SK-N-SH (cell line): Measurements from ENCODE around the gene ALDH5A1.

Experiments used
- TAF1 ChIP-seq: IDR thresholded peaks from 2 replicates; pipeline ENCODE4 v1.6.1; 2012; ENCODE audit warnings: low read depth, mild to moderate bottlenecking, low read length, moderate library complexity, borderline replicate concordance
- TF ChIP-seq, protein P1 (sequence below): fragments of 150-350 bp; IDR thresholded peaks from 2 replicates; pipeline ENCODE4 v1.6.1; 2017; ENCODE audit warnings: antibody characterized with exemption, low read length, low read depth, borderline replicate concordance
- TF ChIP-seq, protein P2 (sequence below): fragments of 200-600 bp; sonication (generic); IDR thresholded peaks from 2 replicates; pipeline ENCODE4 v1.6.1; 2017; ENCODE audit warnings: antibody characterized with exemption, mild to moderate bottlenecking, moderate library complexity

DNA sequence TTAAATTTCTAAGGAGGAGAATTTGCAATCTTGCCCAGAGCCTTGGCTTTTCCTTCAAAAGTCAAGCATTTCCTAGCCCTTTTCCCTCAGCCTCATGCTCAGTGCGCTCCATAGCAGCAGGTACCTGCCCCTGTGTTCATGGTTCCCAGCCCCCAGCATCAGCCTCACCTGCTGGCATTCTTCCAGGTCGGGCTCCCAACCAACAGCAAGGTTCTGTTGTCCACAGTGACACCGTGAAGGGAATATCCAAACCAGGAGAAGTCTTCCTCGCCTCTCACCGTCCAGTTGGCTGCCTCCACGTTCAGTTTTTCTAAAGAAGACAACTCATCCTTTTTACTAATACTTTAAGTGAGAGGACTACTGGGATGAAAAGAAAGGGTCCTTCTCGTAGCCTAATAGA lies 48.1 kb upstream of the ALDH5A1 start:
- TF ChIP-seq, protein P1, sequence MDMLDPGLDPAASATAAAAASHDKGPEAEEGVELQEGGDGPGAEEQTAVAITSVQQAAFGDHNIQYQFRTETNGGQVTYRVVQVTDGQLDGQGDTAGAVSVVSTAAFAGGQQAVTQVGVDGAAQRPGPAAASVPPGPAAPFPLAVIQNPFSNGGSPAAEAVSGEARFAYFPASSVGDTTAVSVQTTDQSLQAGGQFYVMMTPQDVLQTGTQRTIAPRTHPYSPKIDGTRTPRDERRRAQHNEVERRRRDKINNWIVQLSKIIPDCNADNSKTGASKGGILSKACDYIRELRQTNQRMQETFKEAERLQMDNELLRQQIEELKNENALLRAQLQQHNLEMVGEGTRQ: no peak
- no peak for TF ChIP-seq TAF1
- TF ChIP-seq, protein P2, sequence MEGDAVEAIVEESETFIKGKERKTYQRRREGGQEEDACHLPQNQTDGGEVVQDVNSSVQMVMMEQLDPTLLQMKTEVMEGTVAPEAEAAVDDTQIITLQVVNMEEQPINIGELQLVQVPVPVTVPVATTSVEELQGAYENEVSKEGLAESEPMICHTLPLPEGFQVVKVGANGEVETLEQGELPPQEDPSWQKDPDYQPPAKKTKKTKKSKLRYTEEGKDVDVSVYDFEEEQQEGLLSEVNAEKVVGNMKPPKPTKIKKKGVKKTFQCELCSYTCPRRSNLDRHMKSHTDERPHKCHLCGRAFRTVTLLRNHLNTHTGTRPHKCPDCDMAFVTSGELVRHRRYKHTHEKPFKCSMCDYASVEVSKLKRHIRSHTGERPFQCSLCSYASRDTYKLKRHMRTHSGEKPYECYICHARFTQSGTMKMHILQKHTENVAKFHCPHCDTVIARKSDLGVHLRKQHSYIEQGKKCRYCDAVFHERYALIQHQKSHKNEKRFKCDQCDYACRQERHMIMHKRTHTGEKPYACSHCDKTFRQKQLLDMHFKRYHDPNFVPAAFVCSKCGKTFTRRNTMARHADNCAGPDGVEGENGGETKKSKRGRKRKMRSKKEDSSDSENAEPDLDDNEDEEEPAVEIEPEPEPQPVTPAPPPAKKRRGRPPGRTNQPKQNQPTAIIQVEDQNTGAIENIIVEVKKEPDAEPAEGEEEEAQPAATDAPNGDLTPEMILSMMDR: no peak
